GM21717 (cell line): ENCODE results near the gene POU3F3.

ENCODE experiments used
- ATAC-seq: cut with Tn5 transposase; IDR thresholded peaks from one replicate; pipeline ENCODE4 v1.9.1; 2021; ENCODE audit warnings: mild to moderate bottlenecking, moderate library complexity; ENCODE audit not compliant: unreplicated experiment

The POU3F3 gene

DNA sequence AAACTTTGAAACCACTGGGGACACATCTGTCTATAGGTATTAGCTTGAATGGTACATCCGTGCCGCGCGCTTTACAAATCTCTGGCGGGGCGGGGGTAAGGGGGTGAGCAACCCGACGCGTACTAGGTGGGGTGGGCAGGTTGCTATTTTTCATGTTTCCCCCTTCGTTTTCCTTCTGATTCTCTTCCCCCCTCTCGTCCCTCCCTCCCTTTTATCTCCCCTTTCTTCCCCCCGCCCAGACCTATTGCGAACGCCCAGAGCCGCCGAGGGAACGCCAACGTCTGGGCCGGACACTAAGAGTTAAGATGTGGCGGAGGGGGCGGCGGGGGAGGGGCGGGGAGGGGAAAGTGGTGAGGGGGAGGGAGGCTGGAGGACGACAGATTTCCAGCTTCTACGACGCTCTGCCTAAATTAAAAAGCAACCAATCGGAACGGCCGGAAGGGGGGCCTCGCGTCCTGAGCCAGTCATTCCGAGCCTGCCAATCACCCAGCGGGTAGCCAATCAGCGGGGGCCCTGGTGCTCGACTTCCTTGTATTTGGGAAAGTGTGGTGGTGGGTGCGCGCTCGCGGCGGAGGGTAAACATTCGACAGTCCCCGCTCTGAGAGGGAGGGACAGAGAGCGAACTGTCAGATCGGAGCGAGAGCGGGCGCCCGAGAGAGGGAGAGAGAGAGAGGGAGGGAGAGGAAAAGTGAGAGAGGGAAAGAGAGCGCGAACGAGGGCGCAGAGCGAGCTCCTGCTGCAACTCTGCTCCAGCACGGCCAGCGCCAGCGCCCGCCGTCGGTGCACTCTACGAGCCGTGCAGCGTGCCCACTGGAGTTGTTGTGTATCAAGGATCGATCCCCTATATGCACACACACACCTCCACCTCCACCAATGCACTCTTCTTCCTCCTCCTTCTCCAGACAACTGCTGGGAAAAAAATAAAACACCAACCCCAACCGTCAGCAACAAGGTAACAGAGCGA, at the start of gene POU3F3:
POU3F3 (plus strand) TSS at position 582 of the 964 bp plus-strand sequence. CDS start 1,396 bp downstream, outside the sequence.
- no peak for ATAC-seq

- ATAC-seq, result no peak
Measured at GRCh38 chr2:104804148-104804890, 49.6 kb upstream of the POU3F3 start.

GRCh38 chr2:104812286-104812685, 41.6 kb upstream of the POU3F3 start:
- no peak for ATAC-seq

DNA sequence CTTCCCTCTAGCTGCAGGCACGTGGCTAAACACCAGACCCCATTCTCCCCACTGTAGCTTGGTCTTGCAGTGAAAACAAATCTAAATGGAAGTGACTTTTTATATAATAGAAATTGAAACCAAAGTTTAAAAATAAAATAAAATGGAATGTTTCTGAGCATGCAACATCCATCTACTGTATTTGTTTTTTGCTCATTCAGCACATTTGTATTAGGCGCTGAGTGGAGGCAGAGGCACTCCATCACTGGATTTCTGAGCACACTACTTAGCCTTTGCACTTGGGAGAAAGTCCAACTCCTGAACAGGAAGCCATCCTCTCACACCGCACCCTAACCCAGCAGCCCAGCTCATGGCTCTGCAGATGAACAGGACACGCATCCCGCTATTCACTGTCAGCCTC, 37.8 kb upstream of the POU3F3 start:
- ATAC-seq, result no peak

- no peak for ATAC-seq
Measured at GRCh38 chr2:104818264-104818663, 35.7 kb upstream of the POU3F3 start.

- no peak for ATAC-seq
Measured at GRCh38 chr2:104820126-104820525, 33.8 kb upstream of the POU3F3 start.

- ATAC-seq, result no peak
Measured at GRCh38 chr2:104825124-104825865, 28.6 kb upstream of the POU3F3 start.

DNA sequence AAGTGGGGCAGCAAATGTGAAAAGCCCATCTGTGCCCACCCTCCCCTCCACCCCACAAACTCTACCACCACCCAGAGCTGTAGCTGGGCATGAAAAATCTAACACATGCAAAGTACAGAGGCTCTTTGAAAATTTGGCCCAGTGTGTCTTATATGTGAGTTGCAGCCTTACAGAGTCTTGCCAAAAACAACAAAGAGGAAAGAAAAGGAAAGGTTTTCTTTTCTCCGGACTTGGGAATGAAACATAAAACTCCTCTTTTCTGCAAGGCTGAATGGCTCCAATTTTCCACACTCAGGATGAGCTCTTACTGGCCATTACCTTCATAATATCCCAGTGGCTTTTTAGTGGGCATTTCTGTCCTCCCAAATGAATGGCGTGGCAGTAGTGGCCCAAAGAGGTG, 27.9 kb upstream of the POU3F3 start:
- no peak for ATAC-seq

GRCh38 chr2:104831742-104832141, 22.2 kb upstream of the POU3F3 start:
- no peak for ATAC-seq

- no peak for ATAC-seq
Measured at GRCh38 chr2:104834431-104835153, 19.3 kb upstream of the POU3F3 start.

- ATAC-seq, result no peak
Measured at GRCh38 chr2:104836265-104836664, 17.6 kb upstream of the POU3F3 start.

GRCh38 chr2:104836841-104837240, 17.1 kb upstream of the POU3F3 start:
- no peak for ATAC-seq

DNA sequence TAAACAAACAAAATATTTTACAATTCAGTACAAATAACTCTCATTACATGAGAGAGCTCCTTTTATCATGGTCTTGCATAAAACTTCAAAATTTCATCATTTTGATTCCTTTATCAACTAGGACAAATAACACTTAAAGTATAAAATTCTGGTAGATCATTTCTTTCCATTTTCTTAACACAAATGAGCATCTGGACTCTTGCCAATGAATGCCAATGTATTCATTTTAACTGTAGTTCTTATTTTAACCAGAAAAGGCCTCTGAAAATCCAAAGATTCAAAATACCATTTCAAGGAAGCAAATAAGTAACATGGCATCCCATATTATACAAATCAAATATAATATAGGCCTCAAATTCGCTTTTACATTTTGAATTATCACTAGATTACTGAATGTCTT, 13.8 kb upstream of the POU3F3 start:
- no peak for ATAC-seq

DNA sequence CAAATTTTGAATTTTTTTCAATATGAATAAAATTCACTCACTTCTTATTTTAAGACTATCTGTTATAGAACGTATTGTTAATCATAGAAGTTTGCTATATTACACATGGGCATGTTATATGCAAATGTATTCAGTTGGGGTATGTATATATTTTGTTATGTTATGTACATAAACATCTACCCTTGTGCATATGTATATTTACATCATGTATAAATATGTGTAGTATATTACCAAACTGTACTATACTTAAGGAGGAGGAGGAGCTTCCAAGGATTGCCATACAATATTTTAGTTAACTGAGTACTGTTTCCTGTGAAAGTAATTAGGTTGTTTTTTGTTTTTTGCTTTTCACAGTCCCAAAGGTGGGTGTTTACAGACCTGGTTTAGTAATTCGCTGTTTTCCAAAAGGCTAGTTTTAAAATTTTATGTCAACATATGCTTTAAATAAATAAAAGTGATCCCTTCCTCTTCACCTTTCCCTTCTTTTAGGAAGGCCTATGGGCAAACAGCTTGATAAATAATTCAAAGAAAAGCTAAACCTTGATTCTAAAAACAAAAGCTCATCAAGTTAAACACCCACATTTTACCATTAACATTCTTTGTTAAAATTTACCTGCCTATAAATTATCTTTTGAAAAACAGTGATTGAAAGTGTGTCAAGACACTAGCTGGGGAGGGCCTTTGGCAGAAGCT, 12.9 kb upstream of the POU3F3 start:
- ATAC-seq, result no peak

DNA sequence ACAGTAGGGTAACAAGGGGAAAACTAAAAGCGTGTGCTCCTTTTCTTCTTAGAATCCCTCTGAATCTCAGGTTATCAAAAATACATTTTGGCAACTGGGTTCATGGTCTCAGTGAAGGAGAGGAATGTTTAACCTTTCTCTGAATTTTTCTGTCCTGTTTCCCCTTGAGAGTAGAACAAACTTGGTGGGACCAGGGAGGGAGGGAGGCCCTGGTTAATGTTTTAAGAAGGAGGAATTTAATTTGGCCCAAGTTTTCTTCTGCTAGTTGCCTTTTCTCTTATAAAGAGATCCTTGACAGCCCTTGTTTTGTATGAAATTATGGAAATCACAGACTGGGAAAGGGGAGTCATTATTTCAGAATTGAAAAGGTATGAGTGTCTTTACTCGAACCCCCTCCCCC, 12.2 kb upstream of the POU3F3 start:
- no peak for ATAC-seq

- no peak for ATAC-seq
Measured at GRCh38 chr2:104844807-104845551, 8.9 kb upstream of the POU3F3 start.

DNA sequence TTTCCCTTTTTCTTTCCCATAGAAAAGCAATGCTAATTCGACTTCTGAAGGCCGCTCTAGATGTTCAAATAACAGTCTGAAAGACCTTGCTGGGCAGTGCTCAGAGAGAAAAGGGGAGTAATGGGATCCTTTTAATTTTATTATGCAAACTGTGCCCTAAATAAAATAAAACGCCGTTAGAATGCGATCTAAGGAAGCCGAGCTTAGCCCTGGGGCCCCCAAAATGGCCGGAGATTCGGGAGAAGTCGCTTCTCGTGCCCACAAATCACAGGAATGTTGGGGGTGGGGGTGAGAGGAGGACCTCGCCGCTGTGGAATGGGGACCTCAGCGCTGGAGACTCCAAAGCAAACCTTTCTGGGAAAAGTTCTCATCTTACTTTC, 8.4 kb upstream of the POU3F3 start:
- no peak for ATAC-seq

DNA sequence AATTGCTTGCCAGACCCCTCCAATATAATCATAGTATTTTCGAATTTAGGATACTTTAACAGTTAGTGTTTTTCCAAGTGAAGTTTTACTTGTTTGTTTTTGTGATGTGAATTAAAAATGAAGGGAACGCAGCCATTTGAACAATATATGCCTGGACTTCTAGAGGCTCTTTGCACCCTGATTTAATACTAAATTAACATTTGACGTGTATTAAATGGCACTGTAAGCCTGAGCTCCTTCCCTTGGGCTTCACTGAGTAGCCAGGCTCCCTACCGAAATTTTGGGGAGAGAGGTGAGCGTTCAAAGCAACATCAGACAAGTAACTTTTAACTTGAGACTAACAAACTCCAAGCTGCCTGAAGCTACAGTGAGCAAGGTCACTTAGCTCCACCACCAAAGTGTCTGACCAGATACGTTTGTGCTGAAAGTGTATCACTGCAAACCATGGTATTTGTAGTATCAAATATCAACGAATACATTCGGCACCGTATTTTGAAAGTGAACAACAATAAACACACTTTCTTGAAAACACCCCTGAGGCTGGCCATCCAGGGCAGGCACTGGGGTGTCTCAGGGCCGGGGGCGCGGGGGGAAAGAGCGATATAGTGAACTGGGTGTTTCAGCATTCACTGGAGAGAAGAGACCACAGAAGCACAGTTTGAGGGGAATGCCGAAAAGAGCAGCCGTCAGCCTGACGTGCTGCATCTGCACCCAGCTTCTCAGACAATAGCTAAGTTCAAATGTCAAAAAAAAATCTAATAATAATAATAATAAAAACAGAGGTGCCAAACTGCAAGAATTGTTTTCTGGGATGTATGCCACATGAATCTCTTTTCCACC, 7.7 kb upstream of the POU3F3 start:
- no peak for ATAC-seq
